ENCODE results near the gene ZNF611.

GRCh38 chr19:52749780-52750179 lies 14.9 kb upstream of the ZNF611 start:
- TF ChIP-seq, protein P1, sequence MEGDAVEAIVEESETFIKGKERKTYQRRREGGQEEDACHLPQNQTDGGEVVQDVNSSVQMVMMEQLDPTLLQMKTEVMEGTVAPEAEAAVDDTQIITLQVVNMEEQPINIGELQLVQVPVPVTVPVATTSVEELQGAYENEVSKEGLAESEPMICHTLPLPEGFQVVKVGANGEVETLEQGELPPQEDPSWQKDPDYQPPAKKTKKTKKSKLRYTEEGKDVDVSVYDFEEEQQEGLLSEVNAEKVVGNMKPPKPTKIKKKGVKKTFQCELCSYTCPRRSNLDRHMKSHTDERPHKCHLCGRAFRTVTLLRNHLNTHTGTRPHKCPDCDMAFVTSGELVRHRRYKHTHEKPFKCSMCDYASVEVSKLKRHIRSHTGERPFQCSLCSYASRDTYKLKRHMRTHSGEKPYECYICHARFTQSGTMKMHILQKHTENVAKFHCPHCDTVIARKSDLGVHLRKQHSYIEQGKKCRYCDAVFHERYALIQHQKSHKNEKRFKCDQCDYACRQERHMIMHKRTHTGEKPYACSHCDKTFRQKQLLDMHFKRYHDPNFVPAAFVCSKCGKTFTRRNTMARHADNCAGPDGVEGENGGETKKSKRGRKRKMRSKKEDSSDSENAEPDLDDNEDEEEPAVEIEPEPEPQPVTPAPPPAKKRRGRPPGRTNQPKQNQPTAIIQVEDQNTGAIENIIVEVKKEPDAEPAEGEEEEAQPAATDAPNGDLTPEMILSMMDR (conservative IDR thresholded peaks at IDR 0.05) = no peak
- no peak for TF ChIP-seq EZH2 (IDR thresholded peaks at IDR 0.05; ENCODE audit: low read depth)
